OCI-LY7 (cell line): Measurements from ENCODE around the gene FOXJ3.

Source experiments
- EZH2phosphoT487 ChIP-seq: fragments of 200-600 bp; sonication (generic); IDR thresholded peaks from 2 replicates; pipeline ENCODE4 v1.6.1; 2018; ENCODE audit warnings: low read depth, borderline replicate concordance, mild to moderate bottlenecking, mixed run types, antibody characterized with exemption, low read length, moderate library complexity, mixed read lengths
- TF ChIP-seq, protein P1 (sequence below): fragments of 200-600 bp; sonication (generic); conservative IDR thresholded peaks from 2 replicates; pipeline ENCODE4 v1.5.1; 2014; ENCODE audit warnings: mild to moderate bottlenecking, antibody characterized with exemption, low read length, moderate library complexity, mixed read lengths

DNA sequence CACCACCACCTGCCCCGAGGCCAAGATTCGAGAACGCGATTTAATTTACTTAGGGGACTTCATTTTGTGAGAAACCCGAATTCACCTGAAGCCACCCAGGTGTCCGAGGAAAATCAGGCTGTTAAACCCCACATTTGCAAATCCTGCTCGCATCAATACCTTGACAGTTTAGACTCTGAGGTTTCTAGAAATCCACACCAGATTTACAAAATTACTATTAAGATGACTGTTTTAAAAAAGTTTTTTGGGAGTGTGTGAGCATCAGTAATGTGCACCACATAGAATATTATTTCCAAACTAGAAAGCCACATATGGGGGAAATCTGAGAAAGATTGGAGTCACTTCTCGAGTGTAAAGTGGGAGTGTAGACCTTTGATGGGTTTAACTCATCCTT lies 46.2 kb upstream of the FOXJ3 start:
- TF ChIP-seq, protein P1, sequence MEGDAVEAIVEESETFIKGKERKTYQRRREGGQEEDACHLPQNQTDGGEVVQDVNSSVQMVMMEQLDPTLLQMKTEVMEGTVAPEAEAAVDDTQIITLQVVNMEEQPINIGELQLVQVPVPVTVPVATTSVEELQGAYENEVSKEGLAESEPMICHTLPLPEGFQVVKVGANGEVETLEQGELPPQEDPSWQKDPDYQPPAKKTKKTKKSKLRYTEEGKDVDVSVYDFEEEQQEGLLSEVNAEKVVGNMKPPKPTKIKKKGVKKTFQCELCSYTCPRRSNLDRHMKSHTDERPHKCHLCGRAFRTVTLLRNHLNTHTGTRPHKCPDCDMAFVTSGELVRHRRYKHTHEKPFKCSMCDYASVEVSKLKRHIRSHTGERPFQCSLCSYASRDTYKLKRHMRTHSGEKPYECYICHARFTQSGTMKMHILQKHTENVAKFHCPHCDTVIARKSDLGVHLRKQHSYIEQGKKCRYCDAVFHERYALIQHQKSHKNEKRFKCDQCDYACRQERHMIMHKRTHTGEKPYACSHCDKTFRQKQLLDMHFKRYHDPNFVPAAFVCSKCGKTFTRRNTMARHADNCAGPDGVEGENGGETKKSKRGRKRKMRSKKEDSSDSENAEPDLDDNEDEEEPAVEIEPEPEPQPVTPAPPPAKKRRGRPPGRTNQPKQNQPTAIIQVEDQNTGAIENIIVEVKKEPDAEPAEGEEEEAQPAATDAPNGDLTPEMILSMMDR, result no peak
- TF ChIP-seq EZH2phosphoT487, result peak; percentile 93
